Measurements from ENCODE around the gene KIT. TPM values are rescaled to one million over a fixed set of nuclear protein-coding genes. Genes with fewer than 3 reads are reported as not detected.

The KIT gene
- total and polyA plus RNA-seq, 2 of the 13 experiments (the other 11 are each of a cell fraction or from before 2014, with no cell fraction given), result not detected

DNA sequence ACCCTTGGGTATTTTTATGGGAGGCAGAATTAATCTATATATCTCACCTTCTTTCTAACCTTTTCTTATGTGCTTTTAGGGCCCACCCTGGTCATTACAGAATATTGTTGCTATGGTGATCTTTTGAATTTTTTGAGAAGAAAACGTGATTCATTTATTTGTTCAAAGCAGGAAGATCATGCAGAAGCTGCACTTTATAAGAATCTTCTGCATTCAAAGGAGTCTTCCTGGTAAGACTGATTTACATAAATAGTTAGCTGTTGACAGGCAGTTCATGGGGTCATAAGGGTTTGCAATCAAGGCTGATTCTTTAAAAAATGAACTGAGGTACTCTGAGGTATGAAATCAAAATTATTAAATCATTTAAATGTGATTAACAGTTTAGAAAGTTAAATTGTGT, 71.5 kb downstream of the KIT start:
- Histone ChIP-seq H3K27me3 (ENCODE audit: control insufficient read depth in 1 of 2, insufficient read depth in 2 of 2, low read length in 2 of 2) (0 out of 5 replicates have a peak, but pooled peaks cover 0 to 2% of the 10 kb centered on the region in 2 experiments), H3K4me1 (ENCODE audit: insufficient read depth, low read length) (no peaks in the 10 kb centered on the region), H3K36me3 (replicated peaks in 1 of 2; ENCODE audit: control insufficient read depth in 1 of 2, insufficient read depth in 2 of 2, low read length in 2 of 2) (no peaks in the 10 kb centered on the region), H3K4me2 (ENCODE audit: low read depth, low read length) (no peak overlapping the region), H2AFZ (ENCODE audit: low read length) (no peak overlapping the region), H3K79me2 (ENCODE audit: insufficient read depth, low read length) (no peaks in the 10 kb centered on the region), H3K4me3 (replicated peaks in 1 of 3; ENCODE audit: insufficient read depth in 1 of 3, low read depth in 2 of 3, low read length in 3 of 3) (no peak overlapping the region), H3K9ac (ENCODE audit: insufficient read depth, low read depth, low read length) (no peak overlapping the region), H3K27ac (ENCODE audit: extremely low read length, insufficient read depth, low read length) (no peak overlapping the region), H3K9me3 (ENCODE audit: low read length) (no peaks in the 10 kb centered on the region), H4K20me1 (ENCODE audit: insufficient read depth, low read length) (no peaks in the 10 kb centered on the region)
- intact Hi-C loops (cut with micrococcal nuclease; ENCODE audit: unreplicated experiment) (no loop called here), in situ Hi-C loops (cut with HindIII; ENCODE audit: extremely low pct_ligation_motif_present, low pct_unique_long_range_greater_than_20kb) (no loop called here)
- no TSS peak for BruUV-seq (replicated peaks)
- no peak for ATAC-seq
- DNase-seq (ENCODE audit: low spot score), result no peak
- POLR2A ChIA-PET, result no interaction called here
- CTCF ChIA-PET (ENCODE audit: low intra/inter-chr PET ratio, low total read pairs), result no interaction called here
- no peak for FAIRE-seq
- TF ChIP-seq, protein P1, sequence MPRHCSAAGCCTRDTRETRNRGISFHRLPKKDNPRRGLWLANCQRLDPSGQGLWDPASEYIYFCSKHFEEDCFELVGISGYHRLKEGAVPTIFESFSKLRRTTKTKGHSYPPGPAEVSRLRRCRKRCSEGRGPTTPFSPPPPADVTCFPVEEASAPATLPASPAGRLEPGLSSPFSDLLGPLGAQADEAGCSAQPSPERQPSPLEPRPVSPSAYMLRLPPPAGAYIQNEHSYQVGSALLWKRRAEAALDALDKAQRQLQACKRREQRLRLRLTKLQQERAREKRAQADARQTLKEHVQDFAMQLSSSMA (CRISPR knock-in tag; IDR thresholded peaks at IDR 0.05), result no peak
- TF ChIP-seq ZNF34 (CRISPR knock-in tag; IDR thresholded peaks at IDR 0.05; ENCODE audit: borderline replicate concordance) (no peak), ZNF773 (CRISPR knock-in tag; IDR thresholded peaks at IDR 0.05; ENCODE audit: borderline replicate concordance) (no peak)
- TF ChIP-seq, protein P2, sequence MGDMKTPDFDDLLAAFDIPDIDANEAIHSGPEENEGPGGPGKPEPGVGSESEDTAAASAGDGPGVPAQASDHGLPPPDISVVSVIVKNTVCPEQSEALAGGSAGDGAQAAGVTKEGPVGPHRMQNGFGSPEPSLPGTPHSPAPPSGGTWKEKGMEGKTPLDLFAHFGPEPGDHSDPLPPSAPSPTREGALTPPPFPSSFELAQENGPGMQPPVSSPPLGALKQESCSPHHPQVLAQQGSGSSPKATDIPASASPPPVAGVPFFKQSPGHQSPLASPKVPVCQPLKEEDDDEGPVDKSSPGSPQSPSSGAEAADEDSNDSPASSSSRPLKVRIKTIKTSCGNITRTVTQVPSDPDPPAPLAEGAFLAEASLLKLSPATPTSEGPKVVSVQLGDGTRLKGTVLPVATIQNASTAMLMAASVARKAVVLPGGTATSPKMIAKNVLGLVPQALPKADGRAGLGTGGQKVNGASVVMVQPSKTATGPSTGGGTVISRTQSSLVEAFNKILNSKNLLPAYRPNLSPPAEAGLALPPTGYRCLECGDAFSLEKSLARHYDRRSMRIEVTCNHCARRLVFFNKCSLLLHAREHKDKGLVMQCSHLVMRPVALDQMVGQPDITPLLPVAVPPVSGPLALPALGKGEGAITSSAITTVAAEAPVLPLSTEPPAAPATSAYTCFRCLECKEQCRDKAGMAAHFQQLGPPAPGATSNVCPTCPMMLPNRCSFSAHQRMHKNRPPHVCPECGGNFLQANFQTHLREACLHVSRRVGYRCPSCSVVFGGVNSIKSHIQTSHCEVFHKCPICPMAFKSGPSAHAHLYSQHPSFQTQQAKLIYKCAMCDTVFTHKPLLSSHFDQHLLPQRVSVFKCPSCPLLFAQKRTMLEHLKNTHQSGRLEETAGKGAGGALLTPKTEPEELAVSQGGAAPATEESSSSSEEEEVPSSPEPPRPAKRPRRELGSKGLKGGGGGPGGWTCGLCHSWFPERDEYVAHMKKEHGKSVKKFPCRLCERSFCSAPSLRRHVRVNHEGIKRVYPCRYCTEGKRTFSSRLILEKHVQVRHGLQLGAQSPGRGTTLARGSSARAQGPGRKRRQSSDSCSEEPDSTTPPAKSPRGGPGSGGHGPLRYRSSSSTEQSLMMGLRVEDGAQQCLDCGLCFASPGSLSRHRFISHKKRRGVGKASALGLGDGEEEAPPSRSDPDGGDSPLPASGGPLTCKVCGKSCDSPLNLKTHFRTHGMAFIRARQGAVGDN (CRISPR knock-in tag; IDR thresholded peaks at IDR 0.05), result no peak
- TF ChIP-seq, protein P3, sequence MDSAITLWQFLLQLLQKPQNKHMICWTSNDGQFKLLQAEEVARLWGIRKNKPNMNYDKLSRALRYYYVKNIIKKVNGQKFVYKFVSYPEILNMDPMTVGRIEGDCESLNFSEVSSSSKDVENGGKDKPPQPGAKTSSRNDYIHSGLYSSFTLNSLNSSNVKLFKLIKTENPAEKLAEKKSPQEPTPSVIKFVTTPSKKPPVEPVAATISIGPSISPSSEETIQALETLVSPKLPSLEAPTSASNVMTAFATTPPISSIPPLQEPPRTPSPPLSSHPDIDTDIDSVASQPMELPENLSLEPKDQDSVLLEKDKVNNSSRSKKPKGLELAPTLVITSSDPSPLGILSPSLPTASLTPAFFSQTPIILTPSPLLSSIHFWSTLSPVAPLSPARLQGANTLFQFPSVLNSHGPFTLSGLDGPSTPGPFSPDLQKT (CRISPR knock-in tag; IDR thresholded peaks at IDR 0.05; ENCODE audit: borderline replicate concordance), result no peak
- WGBS (ENCODE audit: low lambda C conversion rate), result 0% methylated on average over 1 of the region's 1 CpG

All from HepG2 (cell line).